ENCODE results near the gene ACP5. TPM values are rescaled to one million over a fixed set of nuclear protein-coding genes. Genes with fewer than 3 reads are reported as not detected.

The ACP5 gene
- total RNA-seq, 1 experiment from 2014 or later: 2.3 TPM

DNA sequence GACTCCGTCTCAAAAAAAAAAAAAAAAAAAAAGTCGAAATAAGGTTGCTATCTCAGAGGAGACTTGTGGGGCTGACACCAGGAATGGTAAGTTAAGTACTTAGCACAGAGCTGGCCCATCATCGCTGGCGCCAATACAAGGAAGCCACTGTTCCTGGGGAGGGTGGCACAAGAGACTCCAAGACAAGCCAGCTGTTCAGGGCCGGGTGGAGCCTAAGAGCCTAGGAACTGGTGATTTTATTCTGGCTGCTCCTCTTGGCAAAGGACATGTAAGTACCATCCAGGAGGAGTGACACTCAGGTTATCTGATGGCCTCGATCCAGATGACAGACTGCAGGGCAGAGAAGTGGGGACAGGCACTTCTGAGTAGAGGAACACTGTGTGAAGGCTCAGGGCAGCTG is 22.2 kb downstream of the ACP5 start:
- H3K14ac ChIP-seq (ENCODE audit: insufficient read depth, low read length): no peak overlapping the region
- H3K27me3 ChIP-seq (ENCODE audit: insufficient read depth, low read length): no peaks in the 10 kb centered on the region
- no peak overlapping the region for H3K27ac ChIP-seq (ENCODE audit: insufficient read length, low read depth, low read length)
- H3K23ac ChIP-seq (ENCODE audit: insufficient read length, low read depth, low read length): no peak overlapping the region
- H3K4me1 ChIP-seq (ENCODE audit: insufficient read depth, low read length): no peaks in the 10 kb centered on the region
- Mint-ChIP-seq H3K4me1 (peaks cover 5 to 13% of the 10 kb centered on the region in 2 experiments), H3K27ac (no peak overlapping the region; a peak in 1 of 7 replicates), H3K27me3 (ENCODE audit: low read depth) (no peaks in the 10 kb centered on the region; the same call in 1 of the 2 replicates), H3K9me3 (peaks cover 0 to 3% of the 10 kb centered on the region in 2 experiments; a peak in 1 of 5 replicates), H3K4me3 (peak overlapping the region; percentile 5 to 19; a peak in 1 of 5 replicates), H3K36me3 (ENCODE audit: insufficient read depth in 1 of 3, low read depth in 3 of 3) (peaks cover 13 to 35% (median 27%) of the 10 kb centered on the region in 3 experiments; a peak in 6 of 7 replicates)
- no peaks in the 10 kb centered on the region for H4K20me1 ChIP-seq (ENCODE audit: control insufficient read depth, insufficient read depth, insufficient read length)
- no peak overlapping the region for H3K4ac ChIP-seq (ENCODE audit: low read depth, low read length)
- peaks cover 17% of the 10 kb centered on the region; the same call in 1 of the 2 replicates for H3K79me2 ChIP-seq (ENCODE audit: insufficient read depth, low read length)
- no peak overlapping the region for H2BK120ac ChIP-seq (ENCODE audit: low read depth, low read length, poor library complexity, severe bottlenecking)
- H3K9me3 ChIP-seq (ENCODE audit: control insufficient read depth, low read depth, low read length): no peaks in the 10 kb centered on the region
- peaks cover 9% of the 10 kb centered on the region for H3K23me2 ChIP-seq (ENCODE audit: insufficient read length, low read depth, low read length, poor library complexity, severe bottlenecking)
- H3K18ac ChIP-seq (ENCODE audit: insufficient read length, low read depth, low read length): no peak overlapping the region
- H4K91ac ChIP-seq (ENCODE audit: insufficient read length, low read depth, low read length): no peak overlapping the region
- DNase-seq: no peak
- no peak overlapping the region for H2AFZ ChIP-seq (ENCODE audit: low read length)
- H2BK12ac ChIP-seq (ENCODE audit: insufficient read length, low read depth, low read length): no peak overlapping the region
- H2BK5ac ChIP-seq (ENCODE audit: insufficient read length, low read length): no peak overlapping the region
- no peak overlapping the region for H4K5ac ChIP-seq (ENCODE audit: insufficient read length, low read depth, low read length)
- no peak overlapping the region for H3K4me2 ChIP-seq (ENCODE audit: insufficient read depth, insufficient read length, low read length)
- no peak overlapping the region for H2AK5ac ChIP-seq (ENCODE audit: insufficient read length, low read length)
- no peak overlapping the region for H2BK20ac ChIP-seq (ENCODE audit: low read depth, low read length, poor library complexity, severe bottlenecking)
- no peak overlapping the region for H3T11ph ChIP-seq (ENCODE audit: low read length)
- WGBS (ENCODE audit: extremely low coverage, insufficient read length, low lambda C conversion rate): no CpG with 5 or more reads among the region's 6 CpGs
- no peak overlapping the region for H2BK15ac ChIP-seq (ENCODE audit: low read depth, low read length)
- no peak overlapping the region for H3K56ac ChIP-seq (ENCODE audit: insufficient read length, low read depth, low read length)
- H3K79me1 ChIP-seq (ENCODE audit: insufficient read depth, low read depth, low read length, poor library complexity, severe bottlenecking): peaks cover 2% of the 10 kb centered on the region
- TF ChIP-seq, protein P1, sequence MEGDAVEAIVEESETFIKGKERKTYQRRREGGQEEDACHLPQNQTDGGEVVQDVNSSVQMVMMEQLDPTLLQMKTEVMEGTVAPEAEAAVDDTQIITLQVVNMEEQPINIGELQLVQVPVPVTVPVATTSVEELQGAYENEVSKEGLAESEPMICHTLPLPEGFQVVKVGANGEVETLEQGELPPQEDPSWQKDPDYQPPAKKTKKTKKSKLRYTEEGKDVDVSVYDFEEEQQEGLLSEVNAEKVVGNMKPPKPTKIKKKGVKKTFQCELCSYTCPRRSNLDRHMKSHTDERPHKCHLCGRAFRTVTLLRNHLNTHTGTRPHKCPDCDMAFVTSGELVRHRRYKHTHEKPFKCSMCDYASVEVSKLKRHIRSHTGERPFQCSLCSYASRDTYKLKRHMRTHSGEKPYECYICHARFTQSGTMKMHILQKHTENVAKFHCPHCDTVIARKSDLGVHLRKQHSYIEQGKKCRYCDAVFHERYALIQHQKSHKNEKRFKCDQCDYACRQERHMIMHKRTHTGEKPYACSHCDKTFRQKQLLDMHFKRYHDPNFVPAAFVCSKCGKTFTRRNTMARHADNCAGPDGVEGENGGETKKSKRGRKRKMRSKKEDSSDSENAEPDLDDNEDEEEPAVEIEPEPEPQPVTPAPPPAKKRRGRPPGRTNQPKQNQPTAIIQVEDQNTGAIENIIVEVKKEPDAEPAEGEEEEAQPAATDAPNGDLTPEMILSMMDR (conservative IDR thresholded peaks at IDR 0.05): no peak
- H3K9ac ChIP-seq (ENCODE audit: extremely low read depth, insufficient read length, low read length): no peak overlapping the region
- H4K8ac ChIP-seq (replicated peaks; ENCODE audit: insufficient read length, low read depth, low read length): no peak overlapping the region
